Heart left ventricle (tissue), 13 donors: ENCODE data around the gene SRGAP1.

Experiments
- POLR2A ChIP-seq, 2 donors: fragments of 450-650 bp; IDR thresholded peaks; one replicate each; pipeline ENCODE4 v1.6.1; 2017; ENCODE audit warnings: antibody characterized with exemption in 2 of 2, mild to moderate bottlenecking in 2 of 2, moderate library complexity in 2 of 2
- TF ChIP-seq, protein P1 (sequence below), 12 donors: fragments of 200-600 bp; sonication (generic) in 4 of 12; IDR thresholded peaks; one replicate each; pipeline versions ENCODE4 v1.5.0 to v1.8.0; 2018 to 2022; ENCODE audit warnings: antibody characterized with exemption in 12 of 12, mild to moderate bottlenecking in 5 of 12
- donor health status: ischemic (EF 13 %, LVEDD 7.1; RV severe dilation, severe dysfunction).
- donor health status: DM: no; HTN: yes; CAD: no.
- donor health status: DM: no; HTN: no; CAD: no.
- donor health status: ischemic (EF 25% LVEDD 6.9; RV normal size, moderate dysfunction).
- donor health status: ischemic (EF 25% LVEDD 5.7; RV mildly dilated, moderate dysfunction).
- donor health status: ischemic (EF 35%, LVEDD 5.7; RV mildly dilated, moderate dysfunction).
- donor health status: nonischemic (EF 11% LVEDD 7.7; RV severe dilation, severe dysfunction).
- donor health status: DM: yes; HTN: yes; CAD: no.
- donor health status: PGD.
- donor health status: ischemic (EF 29% LVEDD 5.4; RV normal size, mild dysfunction).
- donor health status: nonischemic (EF 23%, LVEDD 6.1; RV moderate dilation, normal function).

GRCh38 chr12:63838411-63838810, 6.1 kb upstream of the SRGAP1 start:
- TF ChIP-seq, protein P1, sequence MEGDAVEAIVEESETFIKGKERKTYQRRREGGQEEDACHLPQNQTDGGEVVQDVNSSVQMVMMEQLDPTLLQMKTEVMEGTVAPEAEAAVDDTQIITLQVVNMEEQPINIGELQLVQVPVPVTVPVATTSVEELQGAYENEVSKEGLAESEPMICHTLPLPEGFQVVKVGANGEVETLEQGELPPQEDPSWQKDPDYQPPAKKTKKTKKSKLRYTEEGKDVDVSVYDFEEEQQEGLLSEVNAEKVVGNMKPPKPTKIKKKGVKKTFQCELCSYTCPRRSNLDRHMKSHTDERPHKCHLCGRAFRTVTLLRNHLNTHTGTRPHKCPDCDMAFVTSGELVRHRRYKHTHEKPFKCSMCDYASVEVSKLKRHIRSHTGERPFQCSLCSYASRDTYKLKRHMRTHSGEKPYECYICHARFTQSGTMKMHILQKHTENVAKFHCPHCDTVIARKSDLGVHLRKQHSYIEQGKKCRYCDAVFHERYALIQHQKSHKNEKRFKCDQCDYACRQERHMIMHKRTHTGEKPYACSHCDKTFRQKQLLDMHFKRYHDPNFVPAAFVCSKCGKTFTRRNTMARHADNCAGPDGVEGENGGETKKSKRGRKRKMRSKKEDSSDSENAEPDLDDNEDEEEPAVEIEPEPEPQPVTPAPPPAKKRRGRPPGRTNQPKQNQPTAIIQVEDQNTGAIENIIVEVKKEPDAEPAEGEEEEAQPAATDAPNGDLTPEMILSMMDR (IDR thresholded peaks at IDR 0.05): no peak
- no peak for TF ChIP-seq POLR2A (IDR thresholded peaks at IDR 0.05)
